Left ventricle myocardium inferior (tissue), 1 donor: ENCODE data around the gene GALNT3. TPM values are rescaled to one million over a fixed set of nuclear protein-coding genes. Genes with fewer than 3 reads are reported as not detected.

Experiments used
- DNase-seq: peaks from one replicate; pipeline ENCODE4 v3.0.0-alpha.2; 2020
- H3K27ac ChIP-seq: fragments of 200-600 bp; replicated peaks from 2 replicates; pipeline ENCODE4 v1.8.0; 2021
- H3K27me3 ChIP-seq: fragments of 200-600 bp; 2 replicates; pipeline ENCODE4 v1.8.0; 2021; ENCODE audit warnings: low read depth
- H3K36me3 ChIP-seq: fragments of 200-600 bp; 2 replicates; pipeline ENCODE4 v1.8.0; 2021
- H3K4me1 ChIP-seq: fragments of 200-600 bp; 2 replicates; pipeline ENCODE4 v1.8.0; 2021
- H3K4me3 ChIP-seq: fragments of 200-600 bp; 2 replicates; pipeline ENCODE4 v1.8.0; 2021; ENCODE audit warnings: mild to moderate bottlenecking, moderate library complexity
- H3K9me3 ChIP-seq: fragments of 200-600 bp; replicated peaks from 2 replicates; pipeline ENCODE4 v1.8.0; 2021
- CTCF ChIP-seq: fragments of 200-600 bp; IDR thresholded peaks from 2 replicates; pipeline ENCODE4 v1.8.0; 2021; ENCODE audit warnings: antibody characterized with exemption, mild to moderate bottlenecking, borderline replicate concordance
- intact Hi-C: fragments of 100-400 bp; cut with micrococcal nuclease; formaldehyde crosslinking; loops from one replicate; pipeline ENCODE4 v1.11.0; 2022
- total RNA-seq: library from RNA; stranded (reverse); fragmentation: NEBNext Ultra II Directional; extraction: Animal tissue kit (Norgen Biotek cat#: 25700); gene quantifications from one replicate; pipeline ENCODE4 v1.2.1, GENCODE V29; 2021
- donor health status: DM: no; HTN: yes; CAD: no; lungs with severe emphysema.

Gene GALNT3
- total RNA-seq, 1 donor from 2014 or later, result 0.08 TPM

- Histone ChIP-seq H3K36me3 (no peaks in the 10 kb centered on the region), H3K27ac (no peak overlapping the region), H3K4me3 (no peak overlapping the region), H3K9me3 (no peaks in the 10 kb centered on the region), H3K27me3 (peaks cover 60% of the 10 kb centered on the region), H3K4me1 (peaks cover 19% of the 10 kb centered on the region)
- DNase-seq, result no peak
- no peak for TF ChIP-seq CTCF
- intact Hi-C loops, result no loop called here
Observed at GRCh38 chr2:165791421-165792103, 2.5 kb downstream of the GALNT3 start.

DNA sequence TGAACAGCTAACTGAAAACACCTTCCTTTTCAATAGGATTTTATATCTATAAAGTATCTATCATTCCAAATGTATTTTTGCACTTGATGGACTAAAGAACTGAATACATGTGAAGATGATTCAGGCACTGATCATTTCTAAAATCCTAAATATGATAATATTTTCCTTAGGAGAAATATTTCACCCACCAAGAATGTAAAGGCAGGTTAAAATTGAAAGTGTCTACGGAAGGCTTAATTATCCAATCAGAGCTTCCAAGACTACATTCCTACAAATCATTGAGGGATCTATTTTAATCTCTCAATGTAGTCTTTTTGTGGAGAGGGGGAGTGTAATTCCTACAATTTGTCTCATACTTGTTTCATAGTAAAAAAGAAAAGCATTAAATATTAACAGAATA lies 3.6 kb downstream of the GALNT3 start:
- Histone ChIP-seq H3K27ac (no peak overlapping the region), H3K4me1 (peaks cover 19% of the 10 kb centered on the region), H3K9me3 (no peaks in the 10 kb centered on the region), H3K4me3 (no peak overlapping the region), H3K36me3 (no peaks in the 10 kb centered on the region), H3K27me3 (peaks cover 50% of the 10 kb centered on the region)
- intact Hi-C loops, result no loop called here
- DNase-seq, result no peak
- TF ChIP-seq CTCF, result no peak

GRCh38 chr2:165787334-165787733 lies 6.7 kb downstream of the GALNT3 start:
- Histone ChIP-seq H3K4me3 (no peak overlapping the region), H3K9me3 (no peaks in the 10 kb centered on the region), H3K4me1 (no peaks in the 10 kb centered on the region), H3K27me3 (peaks cover 19% of the 10 kb centered on the region), H3K27ac (no peak overlapping the region), H3K36me3 (no peaks in the 10 kb centered on the region)
- no peak for TF ChIP-seq CTCF
- intact Hi-C loops, result no loop called here
- DNase-seq, result no peak

GRCh38 chr2:165779706-165780105 lies 14.3 kb downstream of the GALNT3 start:
- no peaks in the 10 kb centered on the region for H3K27me3 ChIP-seq
- peaks cover 21% of the 10 kb centered on the region for H3K9me3 ChIP-seq
- no peaks in the 10 kb centered on the region for H3K4me1 ChIP-seq
- DNase-seq, result no peak
- H3K36me3 ChIP-seq, result no peaks in the 10 kb centered on the region
- no peak overlapping the region for H3K27ac ChIP-seq
- intact Hi-C loops, result no loop called here
- H3K4me3 ChIP-seq, result no peak overlapping the region
- no peak for TF ChIP-seq CTCF

DNA sequence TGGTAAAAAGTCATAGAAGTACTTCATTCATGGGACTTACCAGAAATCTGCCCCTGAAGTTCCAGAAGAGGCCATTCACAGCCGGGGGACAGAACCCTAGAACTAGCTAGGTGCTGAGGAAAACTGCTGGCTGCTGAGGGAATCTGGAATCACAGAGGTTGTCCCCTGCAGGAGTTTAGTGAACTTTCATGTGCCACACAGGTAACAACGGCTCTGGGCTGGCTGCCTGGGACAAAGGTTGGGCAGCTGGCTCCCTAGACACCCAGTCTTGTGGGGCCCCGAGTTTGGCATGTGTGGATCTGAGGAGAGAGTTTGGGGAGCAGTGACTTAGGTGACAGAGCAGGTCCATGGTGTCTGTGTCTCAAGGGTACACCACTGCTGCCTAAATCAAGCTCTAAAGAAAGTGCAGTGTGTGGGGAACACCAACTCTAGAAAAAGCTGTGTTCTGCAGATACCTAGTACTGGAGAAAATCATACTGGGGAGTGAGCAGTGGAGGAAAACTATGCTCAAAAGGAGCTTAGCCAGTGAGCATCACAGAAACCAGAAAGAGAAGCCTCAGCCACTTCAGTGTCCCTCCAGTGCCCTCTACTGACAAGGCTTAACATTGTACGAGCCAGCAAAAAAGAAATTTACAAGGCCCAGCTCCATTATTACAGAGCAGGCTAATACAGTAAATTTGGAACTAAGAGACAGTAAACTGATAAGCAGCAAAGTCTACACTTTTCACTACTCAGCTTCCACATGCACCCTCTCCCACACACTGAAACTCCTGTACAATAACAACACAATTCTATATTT lies 15.2 kb downstream of the GALNT3 start:
- TF ChIP-seq CTCF, result no peak
- H3K27me3 ChIP-seq, result no peaks in the 10 kb centered on the region

More for the DNA sequence above, 15.2 kb downstream of the GALNT3 start:
- H3K9me3 ChIP-seq, result peaks cover 21% of the 10 kb centered on the region
- intact Hi-C loops, result no loop called here
- no peak overlapping the region for H3K4me3 ChIP-seq
- H3K4me1 ChIP-seq, result no peaks in the 10 kb centered on the region
- no peaks in the 10 kb centered on the region for H3K36me3 ChIP-seq
- DNase-seq, result no peak
- H3K27ac ChIP-seq, result no peak overlapping the region
